GDM1 (cell line): ENCODE data around the gene HIP1R.
"Not testable (repeated sequence)": the region's sequence is repeated elsewhere in the genome, so short reads cannot be mapped to it uniquely, and the experiment has no call there.

Experiments used
- DNase-seq: peaks from one replicate; lab custom pipeline; 2025; lab: John Stamatoyannopoulos, UW

HIP1R gene

GRCh38 chr12:122894193-122895121 lies 59.2 kb downstream of the HIP1R start:
- DNase-seq, result no peak

DNA sequence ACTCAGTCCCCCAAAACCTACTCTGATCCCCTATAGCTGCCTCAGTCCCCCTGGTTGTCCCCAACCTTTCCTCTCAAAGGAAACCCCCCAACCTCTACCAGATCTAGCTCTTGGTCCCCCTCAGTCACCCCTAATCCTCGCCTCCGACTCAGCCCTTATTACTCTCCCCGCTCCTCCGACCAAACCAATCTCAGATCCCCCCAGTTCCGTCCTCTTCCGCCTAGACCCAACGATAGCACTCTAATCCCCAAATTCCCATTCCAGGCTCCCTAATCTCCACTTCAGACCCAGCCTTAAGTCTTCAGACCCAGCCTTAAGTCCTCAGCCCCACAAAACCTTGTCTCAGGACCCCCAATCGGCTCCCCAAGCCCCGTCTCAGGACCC lies 60.1 kb downstream of the HIP1R start:
- no peak for DNase-seq

DNA sequence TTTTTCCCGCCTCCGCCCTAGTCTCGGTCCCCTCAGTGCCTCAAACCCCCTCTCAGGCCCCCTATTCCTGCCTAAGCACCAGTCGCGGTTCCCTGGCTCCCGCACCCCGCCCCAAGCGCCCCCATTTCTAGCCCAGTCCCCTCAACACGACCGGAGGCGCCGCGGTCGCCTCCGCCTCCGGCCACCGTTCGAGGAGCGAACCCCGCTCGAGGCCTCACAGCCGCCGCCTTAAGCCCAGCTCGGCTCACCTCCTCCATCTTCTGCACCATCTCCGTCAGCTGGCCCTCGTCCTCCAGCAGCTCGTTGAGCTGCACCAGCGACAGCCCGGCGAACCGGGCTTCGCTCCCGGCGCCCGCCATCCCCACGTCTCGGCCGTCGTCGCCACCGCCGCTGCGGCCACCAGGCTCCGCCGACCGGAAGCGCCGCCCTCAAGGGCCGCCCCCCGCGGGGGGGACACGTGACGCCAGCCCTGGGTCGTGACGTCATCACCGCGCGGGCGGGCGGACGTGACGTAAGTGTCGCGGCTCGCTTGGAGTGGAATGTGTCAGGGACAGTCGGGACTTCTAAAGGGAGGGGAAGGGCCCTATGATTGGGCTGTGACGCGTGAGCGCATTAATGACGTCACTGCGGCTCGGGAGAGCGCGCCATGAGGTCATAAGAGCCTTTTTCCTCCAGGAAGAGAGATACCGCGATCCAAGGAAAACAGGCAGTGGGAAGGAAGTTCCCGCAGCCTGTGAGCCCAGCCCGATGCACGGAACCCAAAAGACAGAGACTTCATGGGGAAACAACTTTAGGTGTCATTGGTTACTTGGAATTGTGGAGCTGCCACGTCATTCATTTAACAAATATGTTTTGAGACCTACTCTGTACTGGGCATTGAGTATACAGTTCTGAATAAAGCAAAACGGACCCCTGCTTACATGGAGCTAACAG lies 60.7 kb downstream of the HIP1R start, which contains the start of gene VPS37B:
VPS37B (minus strand) TSS at position 421 of the 933 bp plus-strand sequence; CDS start at position 359, 62 bp downstream.
- DNase-seq, result peak; percentile 78

DNA sequence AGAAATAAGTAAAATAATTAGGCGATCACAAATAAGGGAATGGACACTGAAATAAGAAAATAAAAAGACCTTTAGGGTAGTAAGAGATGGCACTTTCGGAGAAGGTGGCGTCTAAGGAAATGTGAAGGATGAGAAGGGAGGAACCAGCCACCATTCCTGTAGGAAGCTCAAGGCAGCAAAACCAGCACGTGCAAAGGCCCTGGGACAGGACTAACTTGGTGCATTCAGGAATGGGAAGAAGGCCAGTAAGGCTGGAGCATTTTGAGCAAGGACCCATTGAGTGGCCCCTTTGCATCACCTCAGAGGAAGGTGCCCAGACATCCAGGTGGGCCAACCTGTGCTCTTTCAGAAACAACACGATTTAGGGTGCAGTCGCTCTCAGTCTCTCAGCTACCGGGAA lies 61.4 kb downstream of the HIP1R start:
- DNase-seq, result no peak

DNA sequence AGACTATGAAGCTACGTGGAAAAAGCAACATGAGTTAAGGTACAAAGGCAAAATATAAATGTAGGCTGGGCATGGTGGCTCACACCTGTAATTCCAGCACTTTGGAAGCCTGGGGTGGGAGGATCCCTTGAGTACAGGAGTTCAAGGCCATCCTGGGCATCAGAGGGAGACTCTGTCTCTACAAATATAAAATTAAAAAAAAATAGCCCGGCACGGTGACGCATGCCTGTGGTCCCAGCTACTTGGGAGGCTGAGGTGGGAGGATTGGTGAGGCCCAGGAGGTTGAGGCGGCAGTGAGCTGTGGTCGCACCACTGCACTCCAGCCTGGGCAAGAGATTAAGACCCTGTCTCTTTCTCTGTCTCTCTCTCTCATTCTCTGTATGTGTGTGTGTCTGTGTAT lies 64.6 kb downstream of the HIP1R start:
- DNase-seq, result no peak

- DNase-seq, result no peak
Measured at GRCh38 chr12:122902854-122903692, 67.8 kb downstream of the HIP1R start.

DNA sequence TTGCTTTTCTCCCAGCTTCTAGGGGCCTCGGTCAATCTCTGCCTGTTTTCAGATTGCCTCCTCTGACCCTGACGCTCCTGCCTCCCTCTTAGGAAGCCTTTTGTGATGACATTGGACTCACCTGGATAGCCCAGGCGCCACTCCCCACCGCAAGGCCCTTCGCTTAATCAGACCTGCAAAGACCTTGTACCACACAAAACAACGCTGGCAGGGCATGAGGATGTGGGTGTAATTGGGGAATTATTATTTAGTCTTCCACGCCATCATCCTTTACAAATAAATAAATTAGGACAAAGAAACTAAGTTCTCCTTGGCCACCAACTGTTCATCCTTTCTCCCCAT lies 68.4 kb downstream of the HIP1R start:
- no peak for DNase-seq

DNA sequence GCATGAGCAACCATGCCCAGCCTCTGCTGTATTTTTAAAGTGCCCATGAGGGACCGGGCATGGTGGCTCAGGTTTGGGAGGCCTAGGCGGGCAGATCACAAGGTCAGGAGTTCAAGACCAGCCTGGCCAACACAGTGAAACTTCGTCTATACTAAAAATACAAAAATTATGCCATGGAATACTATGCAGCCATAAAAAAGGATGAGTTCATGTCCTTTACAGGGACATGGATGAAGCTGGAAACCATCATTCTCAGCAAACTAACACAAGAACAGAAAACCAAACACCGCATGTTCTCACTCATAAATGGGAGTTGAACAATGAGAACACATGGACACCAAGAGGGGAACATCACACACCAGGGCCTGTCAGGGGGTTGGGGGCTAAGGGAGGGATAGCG lies 70.0 kb downstream of the HIP1R start:
- not testable (repeated sequence) for DNase-seq

- DNase-seq, result no peak
Measured at GRCh38 chr12:122908915-122909314, 73.7 kb downstream of the HIP1R start.

DNA sequence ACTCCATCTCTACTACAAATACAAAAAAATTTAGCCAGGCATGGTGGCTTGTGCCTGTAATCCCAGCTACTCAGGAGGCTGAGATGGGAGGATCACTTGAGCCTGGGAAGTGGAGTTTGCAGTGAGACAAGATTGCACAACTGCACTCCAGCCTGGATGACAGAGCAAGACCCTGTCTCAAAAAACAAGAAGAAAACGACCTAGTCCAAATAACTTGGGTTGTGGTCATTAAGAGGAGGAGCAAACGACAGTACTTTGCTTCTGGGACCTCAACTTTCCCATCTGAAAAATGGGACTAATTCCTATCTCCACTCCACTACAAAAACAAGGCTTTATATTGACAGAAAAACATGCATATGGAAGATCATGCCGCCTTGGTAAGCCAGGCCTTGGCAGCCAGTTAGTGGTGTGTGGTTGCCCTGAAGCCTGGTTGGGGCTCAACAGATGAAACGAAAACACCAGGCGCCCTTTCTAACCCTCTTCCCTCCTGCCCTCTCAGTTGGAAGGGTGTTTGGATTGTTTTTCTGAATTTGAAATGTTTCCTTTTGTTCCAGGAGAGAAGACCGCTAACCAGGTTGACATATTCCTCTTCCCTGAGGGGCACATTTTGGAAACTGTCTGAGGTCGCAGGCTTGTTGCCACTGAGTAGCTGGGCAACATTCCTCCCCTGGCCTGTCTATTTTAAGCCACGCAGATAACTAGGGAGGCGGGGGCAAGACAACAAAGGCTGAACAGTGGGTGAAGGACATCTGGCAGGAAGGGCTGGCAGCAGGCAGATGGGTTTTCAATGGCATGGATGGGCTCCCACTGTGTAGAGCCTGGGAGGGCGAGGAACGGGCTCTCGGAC lies 74.4 kb downstream of the HIP1R start:
- no peak for DNase-seq
